ENCODE measurements around the gene KCNJ6.

The KCNJ6 gene

GRCh38 chr21:37886726-37887299 is 29.4 kb downstream of the KCNJ6 start (continued):
- TF ChIP-seq ZNF70 (CRISPR knock-in tag; IDR thresholded peaks at IDR 0.05) (no peak), PATZ1 (CRISPR knock-in tag; IDR thresholded peaks at IDR 0.05; ENCODE audit: borderline replicate concordance) (no peak), ZC3H10 (CRISPR knock-in tag; IDR thresholded peaks at IDR 0.05) (no peak), CSDC2 (CRISPR knock-in tag; IDR thresholded peaks at IDR 0.05) (no peak), CSRNP3 (CRISPR knock-in tag; IDR thresholded peaks at IDR 0.05) (no peak)

GRCh38 chr21:37886120-37886519 is 30.1 kb downstream of the KCNJ6 start:
- TF ChIP-seq ARNTL (CRISPR knock-in tag; IDR thresholded peaks at IDR 0.05; ENCODE audit: borderline replicate concordance, low read depth) (no peak), CREB5 (CRISPR knock-in tag; IDR thresholded peaks at IDR 0.05; ENCODE audit: low read depth) (no peak)
- no peak for ATAC-seq

- TF ChIP-seq OSR1 (CRISPR knock-in tag; IDR thresholded peaks at IDR 0.05), result no peak
- TF ChIP-seq TSHZ2 (CRISPR knock-in tag; IDR thresholded peaks at IDR 0.05), result no peak
- no peak for TF ChIP-seq POU6F1 (CRISPR knock-in tag; IDR thresholded peaks at IDR 0.05; ENCODE audit: borderline replicate concordance, low read depth)
- TF ChIP-seq ZFP30 (CRISPR knock-in tag; IDR thresholded peaks at IDR 0.05), result no peak
- no peak for TF ChIP-seq ZNF70 (CRISPR knock-in tag; IDR thresholded peaks at IDR 0.05)
- ATAC-seq, result no peak
These were observed 37.2 kb downstream of the KCNJ6 start for GRCh38 chr21:37878946-37879660.

- TF ChIP-seq GLIS3 (CRISPR knock-in tag; IDR thresholded peaks at IDR 0.05) (no peak), ARNTL (CRISPR knock-in tag; IDR thresholded peaks at IDR 0.05; ENCODE audit: borderline replicate concordance, low read depth) (no peak), OSR1 (CRISPR knock-in tag; IDR thresholded peaks at IDR 0.05) (no peak), ZC3H10 (CRISPR knock-in tag; IDR thresholded peaks at IDR 0.05) (no peak), CSDC2 (CRISPR knock-in tag; IDR thresholded peaks at IDR 0.05) (no peak), ISL1 (CRISPR knock-in tag; IDR thresholded peaks at IDR 0.05) (no peak)
- no peak for ATAC-seq
These were observed 38.2 kb downstream of the KCNJ6 start for GRCh38 chr21:37877888-37878684.

GRCh38 chr21:37877171-37877570 is 39.1 kb downstream of the KCNJ6 start:
- ATAC-seq, result no peak
- TF ChIP-seq GLIS3 (CRISPR knock-in tag; IDR thresholded peaks at IDR 0.05) (no peak), ZC3H10 (CRISPR knock-in tag; IDR thresholded peaks at IDR 0.05) (no peak), ISL1 (CRISPR knock-in tag; IDR thresholded peaks at IDR 0.05) (no peak), CSRNP3 (CRISPR knock-in tag; IDR thresholded peaks at IDR 0.05) (no peak), PATZ1 (CRISPR knock-in tag; IDR thresholded peaks at IDR 0.05; ENCODE audit: borderline replicate concordance) (no peak), SNAI2 (CRISPR knock-in tag; IDR thresholded peaks at IDR 0.05) (no peak), RARB (CRISPR knock-in tag; IDR thresholded peaks at IDR 0.05) (no peak), TOX (CRISPR knock-in tag; IDR thresholded peaks at IDR 0.05; ENCODE audit: borderline replicate concordance) (no peak), PPARA (CRISPR knock-in tag; IDR thresholded peaks at IDR 0.05; ENCODE audit: borderline replicate concordance) (no peak)

Measured in SK-N-SH treated with all-trans-retinoic acid at 6 μM for 48 hours (cell line).